ENCODE results near the gene SPTBN5.
A peak's percentile ranks its signal among the peaks of the same experiment; 100 is the strongest.

Gene SPTBN5

DNA sequence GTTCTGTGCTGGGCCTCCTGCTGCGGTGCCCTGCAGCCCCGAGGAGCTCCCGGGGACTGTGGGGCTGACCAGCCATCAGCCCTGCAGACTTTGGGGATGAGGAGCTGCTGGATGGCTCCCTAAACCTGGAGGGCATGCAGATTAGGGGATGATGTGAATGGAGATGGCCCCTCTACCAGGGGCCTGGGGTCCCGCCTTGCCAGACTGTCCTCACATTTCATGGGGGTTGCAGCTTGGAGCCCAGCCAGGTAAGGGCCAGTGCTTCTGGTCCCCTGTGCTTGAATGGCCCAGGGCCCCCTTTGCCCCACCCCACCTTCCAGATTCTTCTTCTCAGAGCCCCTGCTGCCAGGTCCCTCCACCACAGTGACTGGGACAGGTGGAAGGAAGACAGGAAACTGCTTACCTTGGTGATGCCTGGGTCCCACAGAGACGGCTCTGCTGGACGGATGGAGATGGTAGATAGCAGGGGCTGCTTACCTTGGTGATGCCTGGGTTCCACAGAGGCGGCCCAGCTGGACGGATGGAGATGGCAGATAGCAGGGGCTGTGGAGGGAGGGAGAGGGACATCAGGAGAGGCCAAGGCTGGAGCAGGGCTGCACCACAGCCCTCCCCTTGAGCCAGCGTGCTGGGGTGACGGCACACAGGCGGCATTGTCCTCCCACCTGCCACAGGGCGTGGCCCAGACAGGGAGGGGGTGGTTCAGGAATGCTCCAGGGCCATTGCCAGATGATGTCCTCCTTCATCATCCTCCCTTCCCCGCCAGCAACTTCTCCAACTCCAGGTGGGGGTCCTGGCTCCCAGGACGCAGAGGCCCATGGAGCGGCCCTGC, at the start of gene SPTBN5:
Gene SPTBN5 (minus strand): TSS at position 632 of the 829 bp plus-strand sequence. CDS start 556 bp downstream, at position 76.
- no peak for DNase-seq

DNA sequence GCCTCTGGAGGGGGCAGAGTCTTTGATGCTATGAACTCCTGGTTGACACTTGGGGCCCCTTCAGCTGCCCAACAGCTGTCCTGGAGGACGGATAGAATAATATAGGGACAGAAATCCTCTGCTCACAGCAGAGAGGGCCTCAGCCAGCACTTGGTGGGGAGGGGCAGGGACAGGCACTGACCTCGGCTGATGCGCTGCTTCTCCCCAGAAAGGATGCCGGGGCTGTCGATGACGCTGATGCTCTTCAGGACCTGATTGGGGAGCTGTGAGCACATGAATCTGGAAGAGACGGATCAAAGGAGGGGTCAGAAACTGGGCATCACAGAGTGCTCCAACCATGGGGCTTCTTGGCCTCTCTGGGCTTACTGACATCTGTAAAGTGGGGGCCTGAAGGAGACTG, 49.0 kb upstream of the SPTBN5 start:
- no peak for DNase-seq

- DNase-seq, result no peak
Observed at GRCh38 chr15:41941644-41942415, 48.0 kb upstream of the SPTBN5 start.

GRCh38 chr15:41940441-41940857, 46.6 kb upstream of the SPTBN5 start:
- DNase-seq, result peak; percentile 14

DNA sequence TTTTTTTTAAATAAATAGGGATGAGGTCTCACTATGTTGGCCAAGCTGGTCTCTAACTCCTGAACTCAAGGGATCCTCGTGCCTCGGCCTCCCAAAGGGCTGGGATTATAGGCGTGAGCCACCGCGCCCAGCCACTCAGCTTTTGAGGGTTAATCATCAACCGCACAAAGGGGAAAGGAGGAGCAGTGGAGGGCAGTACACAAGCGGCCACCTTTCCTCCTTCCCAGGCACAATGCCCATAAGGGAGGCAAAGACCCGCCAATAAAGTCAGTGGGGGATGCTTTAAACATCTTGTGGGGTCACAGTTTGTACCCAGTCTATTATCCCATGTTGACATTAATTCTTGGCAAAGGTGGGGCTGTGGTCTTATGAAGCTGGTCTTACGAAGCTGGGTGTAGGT, 46.1 kb upstream of the SPTBN5 start:
- DNase-seq, result no peak

- DNase-seq, result no peak
Observed at GRCh38 chr15:41937568-41937923, 43.7 kb upstream of the SPTBN5 start.

- DNase-seq, result no peak
Observed at GRCh38 chr15:41936649-41937567, 43.1 kb upstream of the SPTBN5 start.

DNA sequence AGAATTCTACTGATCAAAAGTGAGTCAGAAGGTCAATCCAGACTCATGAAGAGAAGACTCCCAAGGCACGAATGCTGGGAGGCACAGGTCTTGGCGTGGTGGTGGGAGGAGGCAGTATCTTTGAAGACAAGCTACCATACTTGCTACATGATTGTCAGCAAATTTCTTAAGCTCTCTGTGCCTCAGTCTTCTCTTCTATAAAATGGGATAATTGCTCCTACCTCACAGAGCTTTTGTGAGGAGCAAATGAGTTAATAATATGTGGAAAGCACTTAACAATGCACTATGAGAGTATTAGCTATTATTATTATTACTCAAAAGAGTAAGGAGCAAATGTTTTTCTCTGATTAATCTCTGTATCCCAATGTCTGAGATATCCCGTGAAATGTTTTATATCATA, 42.3 kb upstream of the SPTBN5 start:
- no peak for DNase-seq

GRCh38 chr15:41935566-41936020, 41.7 kb upstream of the SPTBN5 start:
- no peak for DNase-seq

DNA sequence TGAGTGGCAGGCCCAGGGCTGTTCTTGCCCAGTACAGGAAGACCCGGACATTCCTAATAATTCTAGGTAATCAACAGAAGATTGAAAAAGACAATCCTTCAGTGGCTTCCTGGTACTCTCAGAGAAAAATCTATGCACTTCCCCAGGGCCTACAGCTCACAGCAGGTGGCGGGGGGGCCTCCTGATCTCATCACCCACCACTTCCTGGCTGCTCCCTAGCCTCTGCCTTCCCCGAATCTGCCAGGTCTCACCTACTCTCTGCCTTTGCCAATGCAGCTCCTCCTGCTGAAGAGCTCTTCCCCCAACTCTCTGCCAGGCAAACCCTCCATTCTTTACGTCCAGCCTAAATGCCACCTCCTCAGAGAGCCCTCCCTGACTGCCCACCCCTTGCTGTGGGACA, 41.0 kb upstream of the SPTBN5 start:
- no peak for DNase-seq

DNA sequence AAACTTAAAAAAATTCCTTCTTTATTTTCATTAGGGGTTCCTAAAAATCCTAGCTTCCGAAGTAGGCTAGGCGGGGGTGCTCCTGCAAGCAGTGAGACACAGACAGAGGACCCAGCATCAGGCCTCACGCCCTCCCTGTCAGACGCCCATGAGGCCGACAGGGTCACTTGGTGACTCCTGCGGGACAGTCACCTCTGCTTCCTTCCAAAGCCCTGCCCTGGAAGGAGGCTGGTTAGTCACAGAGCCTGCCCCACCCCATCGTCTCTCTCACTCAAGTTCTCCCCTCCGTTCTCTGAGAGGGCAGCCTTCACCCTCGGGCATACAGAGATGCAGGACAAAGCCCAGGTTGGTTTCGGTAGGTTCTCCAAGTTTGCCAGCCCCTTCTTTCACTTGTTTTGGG, 39.9 kb upstream of the SPTBN5 start:
- DNase-seq, result no peak

DNA sequence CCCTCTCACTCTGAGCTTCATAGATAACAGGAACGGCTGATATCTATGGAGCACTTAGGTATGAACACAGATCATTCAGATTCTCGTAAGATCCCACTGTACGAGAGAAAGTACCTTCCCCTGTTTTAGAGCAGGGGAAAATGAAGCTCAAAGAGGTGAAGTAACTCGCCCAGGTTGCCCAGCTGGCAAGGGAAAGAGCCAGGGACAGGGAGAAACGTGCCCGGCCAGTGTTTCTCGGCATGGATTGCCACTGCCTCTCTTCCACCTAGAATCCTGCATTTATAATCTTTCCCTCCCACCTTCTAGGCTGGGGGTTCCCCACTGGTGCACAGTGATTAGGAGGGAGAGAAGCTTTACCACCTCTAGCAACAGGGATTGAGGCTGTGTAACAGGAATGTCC, 39.5 kb upstream of the SPTBN5 start:
- no peak for DNase-seq

DNA sequence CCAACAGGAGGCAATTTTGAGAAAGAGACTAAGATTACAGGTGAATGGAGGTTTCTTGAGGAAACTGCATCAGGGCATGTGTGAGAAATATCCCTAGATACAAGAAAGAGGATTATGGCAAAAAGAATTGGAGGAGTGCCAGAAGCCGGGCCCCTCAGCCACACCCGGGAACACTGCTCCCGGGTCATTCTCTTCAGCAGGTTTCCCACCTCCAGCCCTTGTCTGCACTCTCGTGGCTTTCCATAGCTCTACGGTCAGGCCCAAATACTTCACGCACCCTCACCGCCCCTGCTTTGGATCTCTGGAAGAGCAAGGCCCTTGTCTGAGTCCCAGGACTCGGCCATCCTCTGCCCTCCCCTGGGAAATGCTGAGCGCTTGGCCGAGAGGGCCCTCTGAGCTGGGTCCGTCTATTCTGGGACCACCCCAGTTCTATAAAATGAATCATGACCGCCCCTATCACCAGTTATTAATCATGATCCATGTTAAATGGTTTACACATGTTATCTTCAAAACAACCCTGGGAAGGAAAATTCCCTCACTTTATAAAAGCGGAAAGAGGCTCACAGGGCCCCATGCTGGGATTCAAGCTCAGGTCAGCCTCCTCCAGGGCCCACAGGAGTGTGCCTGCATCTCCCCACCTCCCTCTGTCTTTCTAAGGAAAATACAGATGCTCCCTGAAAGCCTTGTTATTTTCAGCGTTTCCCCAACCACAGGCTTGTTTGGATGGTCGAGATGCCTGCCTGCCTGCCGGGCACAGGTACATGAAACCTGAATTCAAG, 38.8 kb upstream of the SPTBN5 start:
- DNase-seq, result no peak

GRCh38 chr15:41932101-41932500, 38.2 kb upstream of the SPTBN5 start:
- DNase-seq, result no peak

DNA sequence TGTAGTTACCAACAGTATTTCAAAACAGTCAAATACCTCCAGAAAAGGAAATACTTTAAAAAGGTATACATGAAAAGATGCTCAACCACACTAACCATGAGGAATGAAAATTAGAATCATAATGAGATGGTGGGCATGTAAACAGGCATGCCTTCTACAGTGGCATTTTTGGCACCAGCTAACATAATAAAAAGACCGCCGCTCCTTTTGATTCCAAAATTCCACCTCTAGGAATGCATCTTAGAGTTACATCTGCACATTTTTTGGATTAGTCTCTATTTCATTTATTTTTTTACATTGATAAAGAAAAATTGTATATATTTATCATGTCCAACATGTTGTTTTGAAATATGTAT, 37.0 kb upstream of the SPTBN5 start:
- DNase-seq, result no peak

DNA sequence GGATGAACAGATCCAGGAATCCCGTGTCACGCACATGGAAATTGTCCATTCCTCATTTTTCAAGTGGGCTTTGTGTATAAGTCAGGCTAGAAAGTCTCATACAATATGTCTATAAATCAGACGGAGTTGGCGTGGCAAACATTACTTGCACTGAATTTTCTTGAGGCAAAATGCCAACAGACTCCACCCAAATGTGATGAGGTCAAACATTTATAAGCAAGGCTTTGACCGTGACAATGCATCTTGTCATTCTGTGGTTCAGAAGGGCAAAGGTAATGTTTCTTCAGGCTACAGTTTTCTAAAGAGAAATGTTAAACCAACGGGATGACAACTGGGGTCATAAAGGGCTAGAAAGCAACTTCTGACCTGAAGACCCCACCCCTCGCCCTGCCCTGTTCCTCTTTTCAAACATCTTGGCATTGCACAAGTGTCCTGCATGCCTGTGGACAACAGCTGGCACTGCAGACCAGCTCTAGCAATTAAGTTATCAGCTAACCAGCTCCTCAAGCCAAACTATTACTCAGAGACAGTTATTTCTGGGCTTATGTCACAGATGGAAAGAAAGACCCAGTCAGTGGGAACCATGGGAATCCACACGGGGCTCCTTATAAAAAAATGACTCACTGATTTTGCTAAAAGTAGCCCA, 36.5 kb upstream of the SPTBN5 start:
- DNase-seq, result no peak

GRCh38 chr15:41928637-41929620, 35.1 kb upstream of the SPTBN5 start:
- DNase-seq, result no peak

DNA sequence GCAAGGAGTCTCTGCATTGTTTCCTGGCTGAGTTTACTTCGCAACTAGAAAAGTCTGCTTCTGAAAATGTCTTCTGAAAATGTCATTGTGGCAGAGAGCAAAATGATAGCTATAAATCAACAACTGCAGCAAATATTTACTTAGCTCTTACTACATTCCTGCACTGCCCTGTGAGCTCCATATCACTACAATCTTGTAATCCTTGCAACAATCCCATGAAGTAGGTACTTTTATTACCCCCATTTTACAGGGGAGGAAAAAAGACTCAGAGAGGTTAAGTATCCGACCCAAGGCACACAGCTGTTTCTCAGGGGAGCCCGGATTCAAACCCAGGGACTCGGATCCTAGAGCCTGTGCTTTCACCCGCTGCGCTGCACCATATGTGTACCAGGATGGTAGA, 34.2 kb upstream of the SPTBN5 start:
- DNase-seq, result no peak

DNA sequence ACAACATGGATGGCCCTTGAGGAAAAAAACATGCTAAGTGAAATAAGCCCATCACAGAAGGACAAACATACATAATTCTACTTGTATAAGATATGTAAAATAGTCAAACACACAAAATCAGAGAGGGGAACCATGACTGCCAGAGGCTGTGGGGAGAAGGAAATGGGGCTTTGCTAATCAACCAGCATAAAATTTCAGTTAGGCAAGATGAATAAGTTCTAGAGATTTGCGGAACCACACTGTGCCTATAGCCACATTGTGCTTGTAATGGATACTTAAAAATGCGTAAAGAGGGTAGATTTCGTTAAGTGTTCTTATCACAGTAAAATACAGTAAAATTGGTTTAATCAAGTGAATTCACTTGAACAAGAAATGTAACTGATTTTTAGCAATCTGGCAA, 33.7 kb upstream of the SPTBN5 start:
- no peak for DNase-seq
